ENCODE results near the gene TMEM176B.

The TMEM176B gene

GRCh38 chr7:150793569-150794238 is 6.5 kb downstream of the TMEM176B start:
- Mint-ChIP-seq H3K9me3 (no peaks in the 10 kb centered on the region), H3K4me1 (no peaks in the 10 kb centered on the region), H3K27ac (ENCODE audit: low read depth) (no peak overlapping the region), H3K27me3 (peaks cover 19% of the 10 kb centered on the region), H3K36me3 (ENCODE audit: insufficient read depth) (no peaks in the 10 kb centered on the region), H3K4me3 (no peak overlapping the region)
- DNase-seq (ENCODE audit: low spot score in 2 of 2), result no peak
- no peak for ATAC-seq (replicated peaks; ENCODE audit: extremely low read depth, poor library complexity, severe bottlenecking)

- ATAC-seq (replicated peaks; ENCODE audit: extremely low read depth, poor library complexity, severe bottlenecking), result no peak
- Mint-ChIP-seq H3K27me3 (peaks cover 29% of the 10 kb centered on the region), H3K4me1 (no peaks in the 10 kb centered on the region), H3K4me3 (no peak overlapping the region), H3K9me3 (no peaks in the 10 kb centered on the region), H3K27ac (ENCODE audit: low read depth) (no peak overlapping the region), H3K36me3 (ENCODE audit: insufficient read depth) (no peaks in the 10 kb centered on the region)
- no peak for DNase-seq (ENCODE audit: low spot score in 2 of 2)
These were observed 8.3 kb downstream of the TMEM176B start for GRCh38 chr7:150791746-150792452.

GRCh38 chr7:150791304-150791703 is 8.9 kb downstream of the TMEM176B start:
- Mint-ChIP-seq H3K27ac (ENCODE audit: low read depth) (no peak overlapping the region), H3K4me1 (no peaks in the 10 kb centered on the region), H3K36me3 (ENCODE audit: insufficient read depth) (no peaks in the 10 kb centered on the region), H3K27me3 (peaks cover 29% of the 10 kb centered on the region), H3K9me3 (no peaks in the 10 kb centered on the region), H3K4me3 (no peak overlapping the region)
- ATAC-seq (replicated peaks; ENCODE audit: extremely low read depth, poor library complexity, severe bottlenecking) (no peak), DNase-seq (ENCODE audit: low spot score in 2 of 2) (no peak)

GRCh38 chr7:150790416-150791075 is 9.6 kb downstream of the TMEM176B start:
- DNase-seq (ENCODE audit: low spot score in 2 of 2), result no peak
- Mint-ChIP-seq H3K4me1 (no peaks in the 10 kb centered on the region), H3K9me3 (no peaks in the 10 kb centered on the region), H3K36me3 (ENCODE audit: insufficient read depth) (no peaks in the 10 kb centered on the region), H3K27me3 (peaks cover 36% of the 10 kb centered on the region), H3K4me3 (no peak overlapping the region), H3K27ac (ENCODE audit: low read depth) (no peak overlapping the region)
- ATAC-seq (replicated peaks; ENCODE audit: extremely low read depth, poor library complexity, severe bottlenecking), result no peak

- Mint-ChIP-seq H3K36me3 (ENCODE audit: insufficient read depth) (no peaks in the 10 kb centered on the region), H3K27ac (ENCODE audit: low read depth) (no peak overlapping the region), H3K9me3 (no peaks in the 10 kb centered on the region), H3K4me1 (no peaks in the 10 kb centered on the region), H3K4me3 (no peak overlapping the region), H3K27me3 (peaks cover 51% of the 10 kb centered on the region)
- DNase-seq (ENCODE audit: low spot score in 2 of 2) (no peak), ATAC-seq (replicated peaks; ENCODE audit: extremely low read depth, poor library complexity, severe bottlenecking) (no peak)
These were observed 11.5 kb downstream of the TMEM176B start for GRCh38 chr7:150788474-150789269.

- ATAC-seq (replicated peaks; ENCODE audit: extremely low read depth, poor library complexity, severe bottlenecking) (no peak), DNase-seq (ENCODE audit: low spot score in 2 of 2) (no peak)
- Mint-ChIP-seq H3K27ac (ENCODE audit: low read depth) (no peak overlapping the region), H3K27me3 (peaks cover 51% of the 10 kb centered on the region), H3K36me3 (ENCODE audit: insufficient read depth) (no peaks in the 10 kb centered on the region), H3K4me3 (no peak overlapping the region), H3K9me3 (no peaks in the 10 kb centered on the region), H3K4me1 (no peaks in the 10 kb centered on the region)
These were observed 12.6 kb downstream of the TMEM176B start for GRCh38 chr7:150787321-150788281.

- Mint-ChIP-seq H3K27ac (ENCODE audit: low read depth) (no peak overlapping the region), H3K27me3 (peaks cover 56% of the 10 kb centered on the region), H3K9me3 (no peaks in the 10 kb centered on the region), H3K4me3 (no peak overlapping the region), H3K4me1 (no peaks in the 10 kb centered on the region), H3K36me3 (ENCODE audit: insufficient read depth) (no peaks in the 10 kb centered on the region)
- DNase-seq (ENCODE audit: low spot score in 2 of 2), result no peak
- no peak for ATAC-seq (replicated peaks; ENCODE audit: extremely low read depth, poor library complexity, severe bottlenecking)
These were observed 15.2 kb downstream of the TMEM176B start for GRCh38 chr7:150784954-150785353.

DNA sequence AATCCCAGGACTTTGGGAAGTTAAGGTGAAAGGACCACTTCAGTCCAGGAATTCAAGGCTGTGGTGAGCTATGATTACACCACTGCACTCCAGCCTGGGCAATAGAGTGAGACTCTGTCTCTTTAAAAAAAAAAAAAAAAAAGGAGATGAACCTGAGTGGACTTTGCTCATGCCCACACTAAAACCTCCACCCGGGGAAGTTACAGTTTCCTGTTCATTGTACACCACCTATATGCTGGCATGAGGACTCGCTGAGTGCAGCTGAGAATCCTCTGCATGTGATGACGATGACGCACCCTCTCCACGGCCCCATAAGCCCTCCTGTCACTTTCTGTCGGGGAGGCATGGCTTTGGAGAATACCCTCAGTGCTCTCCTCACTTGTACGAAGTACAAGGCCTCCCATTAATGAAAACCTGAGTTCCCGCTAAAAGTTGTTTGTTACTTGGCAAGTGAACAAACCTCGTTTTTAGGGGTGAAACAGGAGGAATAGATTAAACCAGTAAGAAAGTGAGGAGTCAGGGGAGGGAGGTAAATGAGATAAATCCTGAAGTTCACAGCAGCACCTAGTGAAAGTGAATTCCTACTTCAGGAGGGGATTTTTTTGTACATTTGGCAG is 15.9 kb downstream of the TMEM176B start:
- DNase-seq (ENCODE audit: low spot score in 2 of 2), result no peak
- Mint-ChIP-seq H3K27ac (ENCODE audit: low read depth) (no peak overlapping the region), H3K4me3 (no peak overlapping the region), H3K36me3 (ENCODE audit: insufficient read depth) (no peaks in the 10 kb centered on the region), H3K9me3 (no peaks in the 10 kb centered on the region), H3K4me1 (no peaks in the 10 kb centered on the region), H3K27me3 (peaks cover 56% of the 10 kb centered on the region)
- ATAC-seq (replicated peaks; ENCODE audit: extremely low read depth, poor library complexity, severe bottlenecking), result no peak

GRCh38 chr7:150781961-150782360 is 18.2 kb downstream of the TMEM176B start:
- Mint-ChIP-seq H3K9me3 (no peaks in the 10 kb centered on the region), H3K36me3 (ENCODE audit: insufficient read depth) (no peaks in the 10 kb centered on the region), H3K4me3 (no peak overlapping the region), H3K27ac (ENCODE audit: low read depth) (no peak overlapping the region), H3K27me3 (peaks cover 38% of the 10 kb centered on the region), H3K4me1 (peaks cover 5% of the 10 kb centered on the region)
- ATAC-seq (replicated peaks; ENCODE audit: extremely low read depth, poor library complexity, severe bottlenecking), result no peak
- no peak for DNase-seq (ENCODE audit: low spot score in 2 of 2)

DNA sequence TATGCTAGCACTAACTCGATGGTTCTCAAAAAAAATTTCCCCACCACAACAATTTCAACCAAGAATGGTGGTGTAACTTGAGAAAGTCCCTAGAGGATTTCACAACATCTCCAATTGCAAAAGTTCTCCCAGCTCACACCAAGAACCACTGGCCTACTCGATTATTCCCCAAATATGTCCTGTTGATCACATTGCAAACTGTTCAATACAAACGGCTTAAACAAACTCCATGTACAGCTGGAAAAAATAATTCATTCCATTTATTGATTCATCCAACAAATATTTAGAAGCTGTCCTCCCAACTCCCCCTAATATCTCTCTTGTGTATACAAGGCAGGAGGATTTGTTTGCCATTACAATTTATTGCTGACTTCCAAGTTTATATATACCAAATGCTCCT is 19.1 kb downstream of the TMEM176B start:
- H3K27ac Mint-ChIP-seq (ENCODE audit: low read depth), result no peak overlapping the region
- DNase-seq (ENCODE audit: low spot score in 2 of 2), result no peak

GRCh38 chr7:150780292-150780691 is 19.9 kb downstream of the TMEM176B start:
- no peak overlapping the region for H3K4me3 Mint-ChIP-seq
- no peak for ATAC-seq (replicated peaks; ENCODE audit: extremely low read depth, poor library complexity, severe bottlenecking)
- H3K9me3 Mint-ChIP-seq, result no peaks in the 10 kb centered on the region
- no peaks in the 10 kb centered on the region for H3K36me3 Mint-ChIP-seq (ENCODE audit: insufficient read depth)
- no peak for DNase-seq (ENCODE audit: low spot score in 2 of 2)
- H3K4me1 Mint-ChIP-seq, result peaks cover 5% of the 10 kb centered on the region
- no peak overlapping the region for H3K27ac Mint-ChIP-seq (ENCODE audit: low read depth)
- peaks cover 28% of the 10 kb centered on the region for H3K27me3 Mint-ChIP-seq

More for the DNA sequence above, 19.1 kb downstream of the TMEM176B start:
- no peak overlapping the region for H3K4me3 Mint-ChIP-seq
- no peaks in the 10 kb centered on the region for H3K9me3 Mint-ChIP-seq
- H3K36me3 Mint-ChIP-seq (ENCODE audit: insufficient read depth), result no peaks in the 10 kb centered on the region
- H3K27me3 Mint-ChIP-seq, result peaks cover 37% of the 10 kb centered on the region
- H3K4me1 Mint-ChIP-seq, result peaks cover 5% of the 10 kb centered on the region
- ATAC-seq (replicated peaks; ENCODE audit: extremely low read depth, poor library complexity, severe bottlenecking), result no peak
